HepG2 (cell line): ENCODE results near the gene ELL. TPM values are rescaled to one million over a fixed set of nuclear protein-coding genes. Genes with fewer than 3 reads are reported as not detected.

Experiments
- FLYWCH1 ChIP-seq: sonication (generic); formaldehyde crosslinking; IDR thresholded peaks from 2 replicates; pipeline ENCODE4 v1.8.1; 2023; ENCODE audit warnings: mild to moderate bottlenecking, missing genetic modification reagents
- FOXK1 ChIP-seq: sonication (generic); formaldehyde crosslinking; IDR thresholded peaks from 2 replicates; pipeline ENCODE4 v1.4.0; 2020; ENCODE audit warnings: low read depth, missing genetic modification reagents, borderline replicate concordance
- HOXA3 ChIP-seq: sonication (generic); formaldehyde crosslinking; IDR thresholded peaks from 2 replicates; pipeline ENCODE4 v1.5.0; 2020; ENCODE audit warnings: missing genetic modification reagents
- MBNL3 ChIP-seq: fragments of 250-450 bp; sonication (Bioruptor Pico); conservative IDR thresholded peaks from 2 replicates; pipeline ENCODE4 v1.8.0; 2022; ENCODE audit warnings: mild to moderate bottlenecking, inconsistent platforms
- RXRA ChIP-seq: sonication (generic); formaldehyde crosslinking; IDR thresholded peaks from 2 replicates; pipeline ENCODE4 v1.5.1; 2020; ENCODE audit warnings: missing genetic modification reagents
- TARDBP ChIP-seq: sonication (generic); formaldehyde crosslinking; IDR thresholded peaks from 2 replicates; pipeline ENCODE4 v1.8.0; 2022; ENCODE audit warnings: mild to moderate bottlenecking, missing genetic modification reagents
- TBX2 ChIP-seq: sonication (generic); formaldehyde crosslinking; IDR thresholded peaks from 2 replicates; pipeline ENCODE4 v1.5.0; 2020; ENCODE audit warnings: missing genetic modification reagents, mild to moderate bottlenecking, borderline replicate concordance
- ZC3H13 ChIP-seq: sonication (generic); formaldehyde crosslinking; IDR thresholded peaks from 2 replicates; pipeline ENCODE4 v1.8.1; 2023; ENCODE audit warnings: mild to moderate bottlenecking, missing genetic modification reagents, moderate library complexity
- ZFP41 ChIP-seq: sonication (generic); formaldehyde crosslinking; IDR thresholded peaks from 2 replicates; pipeline ENCODE4 v1.4.0; 2020; ENCODE audit warnings: mild to moderate bottlenecking, missing genetic modification reagents, borderline replicate concordance
- ZNF441 ChIP-seq: sonication (generic); formaldehyde crosslinking; IDR thresholded peaks from 2 replicates; pipeline ENCODE4 v1.7.0; 2021; ENCODE audit warnings: missing genetic modification reagents, borderline replicate concordance
- ZNF572 ChIP-seq: sonication (generic); formaldehyde crosslinking; IDR thresholded peaks from 2 replicates; pipeline ENCODE4 v1.5.1; 2020; ENCODE audit warnings: mild to moderate bottlenecking, missing genetic modification reagents
- ZNF713 ChIP-seq: sonication (generic); formaldehyde crosslinking; IDR thresholded peaks from 2 replicates; pipeline ENCODE4 v1.4.0; 2020; ENCODE audit warnings: mild to moderate bottlenecking, missing genetic modification reagents
- ZSCAN25 ChIP-seq: sonication (generic); formaldehyde crosslinking; IDR thresholded peaks from 2 replicates; pipeline ENCODE4 v1.8.0; 2022; ENCODE audit warnings: mild to moderate bottlenecking, missing genetic modification reagents
- polyA plus RNA-seq, 8 experiments: library from polyadenylated mRNA; depleted of rRNA in 3 of 8; stranded (reverse) in 7 of 8; unstranded in 1 of 8; fragments of >200 nt; fragmentation: Illumina TruSeq in 4 of 8; extraction: Trizol in 4 of 8; gene quantifications; 2 replicates each; pipeline versions ENCODE4 v1.2.1 to v1.2.3, GENCODE V29; 2011 to 2016; ENCODE audit warnings: low read depth in 4 of 8, missing spikeins in 1 of 8, mixed read lengths in 1 of 8; ENCODE audit not compliant: insufficient read depth in 1 of 8
- total RNA-seq, 5 experiments: library from RNA; depleted of rRNA; stranded (reverse); fragments of >200 nt; fragmentation: Illumina TruSeq; extraction: Trizol; gene quantifications; 2 replicates each; pipeline ENCODE4 v1.2.3, GENCODE V29; 2016; ENCODE audit warnings: low read depth in 1 of 5
- TF ChIP-seq, protein P1 (sequence below): sonication (generic); formaldehyde crosslinking; conservative IDR thresholded peaks from 2 replicates; pipeline ENCODE4 v1.8.0; 2022; ENCODE audit warnings: mild to moderate bottlenecking, moderate library complexity, missing genetic modification reagents
- TF ChIP-seq, protein P2 (sequence below): sonication (generic); formaldehyde crosslinking; IDR thresholded peaks from 2 replicates; pipeline ENCODE4 v1.5.1; 2020; ENCODE audit warnings: missing genetic modification reagents, mild to moderate bottlenecking, borderline replicate concordance
- TF ChIP-seq, protein P3 (sequence below): IDR thresholded peaks from 2 replicates; pipeline ENCODE4 v1.6.1; 2016; ENCODE audit warnings: missing compliant biosample characterization, missing genetic modification reagents, borderline replicate concordance
- TF ChIP-seq, protein P4 (sequence below): sonication (generic); formaldehyde crosslinking; IDR thresholded peaks from 2 replicates; pipeline ENCODE4 v1.9.0; 2022; ENCODE audit warnings: low read depth, missing genetic modification reagents
- TF ChIP-seq, protein P5 (sequence below): sonication (generic); formaldehyde crosslinking; IDR thresholded peaks from 2 replicates; pipeline ENCODE4 v1.5.1; 2020; ENCODE audit warnings: missing genetic modification reagents, mild to moderate bottlenecking, borderline replicate concordance

The ELL gene
- total and polyA plus RNA-seq, 2 of the 13 experiments (the other 11 are each of a cell fraction or from before 2014, with no cell fraction given), result 3.7 to 5.4 TPM

DNA sequence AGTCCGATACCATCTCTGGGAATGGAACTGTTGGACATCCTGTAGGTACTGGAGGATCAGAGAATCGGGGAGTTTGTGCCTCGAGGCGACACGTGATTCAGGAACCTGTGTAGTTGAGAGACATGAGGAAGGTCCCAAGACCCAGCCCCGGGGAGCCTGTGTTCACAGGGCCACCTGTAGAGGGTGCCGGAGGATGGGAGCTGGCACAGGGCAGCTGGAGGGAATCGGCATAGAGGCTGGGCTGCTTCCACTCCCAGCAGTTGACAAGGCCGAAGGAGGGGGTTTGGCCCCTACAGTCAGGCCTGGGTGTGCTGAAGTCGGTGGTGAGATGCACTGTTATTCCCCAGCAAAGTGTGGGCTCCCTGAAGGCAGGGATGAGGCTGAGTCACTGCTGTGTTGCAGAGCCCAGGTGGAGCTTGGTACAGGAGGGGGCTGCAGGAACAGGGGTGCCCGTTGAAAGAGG is 81.4 kb downstream of the ELL start (continued):
- TF ChIP-seq ZNF441, result peak; percentile 34; the same call in 1 of the 2 replicates
- TF ChIP-seq, protein P1, sequence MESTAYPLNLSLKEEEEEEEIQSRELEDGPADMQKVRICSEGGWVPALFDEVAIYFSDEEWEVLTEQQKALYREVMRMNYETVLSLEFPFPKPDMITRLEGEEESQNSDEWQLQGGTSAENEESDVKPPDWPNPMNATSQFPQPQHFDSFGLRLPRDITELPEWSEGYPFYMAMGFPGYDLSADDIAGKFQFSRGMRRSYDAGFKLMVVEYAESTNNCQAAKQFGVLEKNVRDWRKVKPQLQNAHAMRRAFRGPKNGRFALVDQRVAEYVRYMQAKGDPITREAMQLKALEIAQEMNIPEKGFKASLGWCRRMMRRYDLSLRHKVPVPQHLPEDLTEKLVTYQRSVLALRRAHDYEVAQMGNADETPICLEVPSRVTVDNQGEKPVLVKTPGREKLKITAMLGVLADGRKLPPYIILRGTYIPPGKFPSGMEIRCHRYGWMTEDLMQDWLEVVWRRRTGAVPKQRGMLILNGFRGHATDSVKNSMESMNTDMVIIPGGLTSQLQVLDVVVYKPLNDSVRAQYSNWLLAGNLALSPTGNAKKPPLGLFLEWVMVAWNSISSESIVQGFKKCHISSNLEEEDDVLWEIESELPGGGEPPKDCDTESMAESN (CRISPR knock-in tag), result peak; percentile 83; the same call in 1 of the 2 replicates
- TF ChIP-seq, protein P2, sequence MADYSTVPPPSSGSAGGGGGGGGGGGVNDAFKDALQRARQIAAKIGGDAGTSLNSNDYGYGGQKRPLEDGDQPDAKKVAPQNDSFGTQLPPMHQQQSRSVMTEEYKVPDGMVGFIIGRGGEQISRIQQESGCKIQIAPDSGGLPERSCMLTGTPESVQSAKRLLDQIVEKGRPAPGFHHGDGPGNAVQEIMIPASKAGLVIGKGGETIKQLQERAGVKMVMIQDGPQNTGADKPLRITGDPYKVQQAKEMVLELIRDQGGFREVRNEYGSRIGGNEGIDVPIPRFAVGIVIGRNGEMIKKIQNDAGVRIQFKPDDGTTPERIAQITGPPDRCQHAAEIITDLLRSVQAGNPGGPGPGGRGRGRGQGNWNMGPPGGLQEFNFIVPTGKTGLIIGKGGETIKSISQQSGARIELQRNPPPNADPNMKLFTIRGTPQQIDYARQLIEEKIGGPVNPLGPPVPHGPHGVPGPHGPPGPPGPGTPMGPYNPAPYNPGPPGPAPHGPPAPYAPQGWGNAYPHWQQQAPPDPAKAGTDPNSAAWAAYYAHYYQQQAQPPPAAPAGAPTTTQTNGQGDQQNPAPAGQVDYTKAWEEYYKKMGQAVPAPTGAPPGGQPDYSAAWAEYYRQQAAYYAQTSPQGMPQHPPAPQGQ (CRISPR knock-in tag), result peak; percentile 87; the same call in 1 of the 2 replicates
- TF ChIP-seq ZSCAN25 (CRISPR knock-in tag), result peak; percentile 23; the same call in 1 of the 2 replicates
- no peak for TF ChIP-seq FLYWCH1 (CRISPR knock-in tag)
- TF ChIP-seq, protein P3, sequence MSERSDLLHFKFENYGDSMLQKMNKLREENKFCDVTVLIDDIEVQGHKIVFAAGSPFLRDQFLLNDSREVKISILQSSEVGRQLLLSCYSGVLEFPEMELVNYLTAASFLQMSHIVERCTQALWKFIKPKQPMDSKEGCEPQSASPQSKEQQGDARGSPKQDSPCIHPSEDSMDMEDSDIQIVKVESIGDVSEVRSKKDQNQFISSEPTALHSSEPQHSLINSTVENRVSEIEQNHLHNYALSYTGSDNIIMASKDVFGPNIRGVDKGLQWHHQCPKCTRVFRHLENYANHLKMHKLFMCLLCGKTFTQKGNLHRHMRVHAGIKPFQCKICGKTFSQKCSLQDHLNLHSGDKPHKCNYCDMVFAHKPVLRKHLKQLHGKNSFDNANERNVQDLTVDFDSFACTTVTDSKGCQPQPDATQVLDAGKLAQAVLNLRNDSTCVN (CRISPR knock-in tag), result no peak
- TF ChIP-seq, protein P4, sequence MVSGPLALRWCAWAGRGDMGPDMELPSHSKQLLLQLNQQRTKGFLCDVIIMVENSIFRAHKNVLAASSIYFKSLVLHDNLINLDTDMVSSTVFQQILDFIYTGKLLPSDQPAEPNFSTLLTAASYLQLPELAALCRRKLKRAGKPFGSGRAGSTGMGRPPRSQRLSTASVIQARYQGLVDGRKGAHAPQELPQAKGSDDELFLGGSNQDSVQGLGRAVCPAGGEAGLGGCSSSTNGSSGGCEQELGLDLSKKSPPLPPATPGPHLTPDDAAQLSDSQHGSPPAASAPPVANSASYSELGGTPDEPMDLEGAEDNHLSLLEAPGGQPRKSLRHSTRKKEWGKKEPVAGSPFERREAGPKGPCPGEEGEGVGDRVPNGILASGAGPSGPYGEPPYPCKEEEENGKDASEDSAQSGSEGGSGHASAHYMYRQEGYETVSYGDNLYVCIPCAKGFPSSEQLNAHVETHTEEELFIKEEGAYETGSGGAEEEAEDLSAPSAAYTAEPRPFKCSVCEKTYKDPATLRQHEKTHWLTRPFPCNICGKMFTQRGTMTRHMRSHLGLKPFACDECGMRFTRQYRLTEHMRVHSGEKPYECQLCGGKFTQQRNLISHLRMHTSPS (CRISPR knock-in tag), result 0 out of 2 replicates have a peak, but pooled peaks have one; percentile 1
- no peak for TF ChIP-seq ZNF713 (CRISPR knock-in tag)
- no peak for TF ChIP-seq ZFP41 (CRISPR knock-in tag)
- TF ChIP-seq ZC3H13 (CRISPR knock-in tag), result 0 out of 2 replicates have a peak, but pooled peaks have one; percentile 27
- 0 out of 2 replicates have a peak, but pooled peaks have one; percentile 21 for TF ChIP-seq TBX2
- TF ChIP-seq RXRA (CRISPR knock-in tag), result 0 out of 2 replicates have a peak, but pooled peaks have one; percentile 5
- TF ChIP-seq, protein P5, sequence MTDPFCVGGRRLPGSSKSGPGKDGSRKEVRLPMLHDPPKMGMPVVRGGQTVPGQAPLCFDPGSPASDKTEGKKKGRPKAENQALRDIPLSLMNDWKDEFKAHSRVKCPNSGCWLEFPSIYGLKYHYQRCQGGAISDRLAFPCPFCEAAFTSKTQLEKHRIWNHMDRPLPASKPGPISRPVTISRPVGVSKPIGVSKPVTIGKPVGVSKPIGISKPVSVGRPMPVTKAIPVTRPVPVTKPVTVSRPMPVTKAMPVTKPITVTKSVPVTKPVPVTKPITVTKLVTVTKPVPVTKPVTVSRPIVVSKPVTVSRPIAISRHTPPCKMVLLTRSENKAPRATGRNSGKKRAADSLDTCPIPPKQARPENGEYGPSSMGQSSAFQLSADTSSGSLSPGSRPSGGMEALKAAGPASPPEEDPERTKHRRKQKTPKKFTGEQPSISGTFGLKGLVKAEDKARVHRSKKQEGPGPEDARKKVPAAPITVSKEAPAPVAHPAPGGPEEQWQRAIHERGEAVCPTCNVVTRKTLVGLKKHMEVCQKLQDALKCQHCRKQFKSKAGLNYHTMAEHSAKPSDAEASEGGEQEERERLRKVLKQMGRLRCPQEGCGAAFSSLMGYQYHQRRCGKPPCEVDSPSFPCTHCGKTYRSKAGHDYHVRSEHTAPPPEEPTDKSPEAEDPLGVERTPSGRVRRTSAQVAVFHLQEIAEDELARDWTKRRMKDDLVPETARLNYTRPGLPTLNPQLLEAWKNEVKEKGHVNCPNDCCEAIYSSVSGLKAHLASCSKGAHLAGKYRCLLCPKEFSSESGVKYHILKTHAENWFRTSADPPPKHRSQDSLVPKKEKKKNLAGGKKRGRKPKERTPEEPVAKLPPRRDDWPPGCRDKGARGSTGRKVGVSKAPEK (CRISPR knock-in tag), result no peak
- no peak for TF ChIP-seq MBNL3 (CRISPR knock-in tag)
- no peak for TF ChIP-seq HOXA3 (CRISPR knock-in tag)
- no peak for TF ChIP-seq FOXK1
- TF ChIP-seq ZNF572 (CRISPR knock-in tag), result peak; percentile 10; the same call in 1 of the 2 replicates
- peak; percentile 67 for TF ChIP-seq TARDBP (CRISPR knock-in tag)
